ENCODE results near the gene BNIP3.

Gene BNIP3

DNA sequence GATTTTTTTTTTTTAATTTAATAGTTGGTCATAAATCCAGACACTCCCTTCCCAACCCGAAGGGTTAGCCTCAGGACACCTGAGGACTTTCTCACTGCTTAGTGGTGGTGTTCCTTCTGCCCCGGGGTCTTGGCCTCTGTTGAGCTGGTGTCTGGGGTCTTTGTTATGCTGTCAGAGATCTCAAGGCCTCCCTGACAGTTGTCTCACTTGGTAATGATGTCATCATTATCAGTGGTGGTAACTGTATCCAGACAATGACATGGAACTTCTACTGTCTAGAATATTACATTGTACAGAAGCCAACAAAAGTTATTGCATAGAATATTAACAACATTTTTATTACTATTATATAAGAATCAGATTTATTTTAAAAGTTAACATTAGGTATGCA lies 48.0 kb downstream of the BNIP3 start:
- Histone ChIP-seq H3K27me3 (ENCODE audit: insufficient read depth, low read depth, severe bottlenecking) (no peaks in the 10 kb centered on the region), H3K4me3 (ENCODE audit: low read depth, low read length) (no peak overlapping the region), H3K36me3 (peaks cover 20% of the 10 kb centered on the region), H3K27ac (no peak overlapping the region), H3K9me3 (ENCODE audit: severe bottlenecking) (no peaks in the 10 kb centered on the region)
- TF ChIP-seq, protein P1, sequence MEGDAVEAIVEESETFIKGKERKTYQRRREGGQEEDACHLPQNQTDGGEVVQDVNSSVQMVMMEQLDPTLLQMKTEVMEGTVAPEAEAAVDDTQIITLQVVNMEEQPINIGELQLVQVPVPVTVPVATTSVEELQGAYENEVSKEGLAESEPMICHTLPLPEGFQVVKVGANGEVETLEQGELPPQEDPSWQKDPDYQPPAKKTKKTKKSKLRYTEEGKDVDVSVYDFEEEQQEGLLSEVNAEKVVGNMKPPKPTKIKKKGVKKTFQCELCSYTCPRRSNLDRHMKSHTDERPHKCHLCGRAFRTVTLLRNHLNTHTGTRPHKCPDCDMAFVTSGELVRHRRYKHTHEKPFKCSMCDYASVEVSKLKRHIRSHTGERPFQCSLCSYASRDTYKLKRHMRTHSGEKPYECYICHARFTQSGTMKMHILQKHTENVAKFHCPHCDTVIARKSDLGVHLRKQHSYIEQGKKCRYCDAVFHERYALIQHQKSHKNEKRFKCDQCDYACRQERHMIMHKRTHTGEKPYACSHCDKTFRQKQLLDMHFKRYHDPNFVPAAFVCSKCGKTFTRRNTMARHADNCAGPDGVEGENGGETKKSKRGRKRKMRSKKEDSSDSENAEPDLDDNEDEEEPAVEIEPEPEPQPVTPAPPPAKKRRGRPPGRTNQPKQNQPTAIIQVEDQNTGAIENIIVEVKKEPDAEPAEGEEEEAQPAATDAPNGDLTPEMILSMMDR (IDR thresholded peaks at IDR 0.05; ENCODE audit: low read depth, low read length) = no peak
- DNase-seq = no peak

DNA sequence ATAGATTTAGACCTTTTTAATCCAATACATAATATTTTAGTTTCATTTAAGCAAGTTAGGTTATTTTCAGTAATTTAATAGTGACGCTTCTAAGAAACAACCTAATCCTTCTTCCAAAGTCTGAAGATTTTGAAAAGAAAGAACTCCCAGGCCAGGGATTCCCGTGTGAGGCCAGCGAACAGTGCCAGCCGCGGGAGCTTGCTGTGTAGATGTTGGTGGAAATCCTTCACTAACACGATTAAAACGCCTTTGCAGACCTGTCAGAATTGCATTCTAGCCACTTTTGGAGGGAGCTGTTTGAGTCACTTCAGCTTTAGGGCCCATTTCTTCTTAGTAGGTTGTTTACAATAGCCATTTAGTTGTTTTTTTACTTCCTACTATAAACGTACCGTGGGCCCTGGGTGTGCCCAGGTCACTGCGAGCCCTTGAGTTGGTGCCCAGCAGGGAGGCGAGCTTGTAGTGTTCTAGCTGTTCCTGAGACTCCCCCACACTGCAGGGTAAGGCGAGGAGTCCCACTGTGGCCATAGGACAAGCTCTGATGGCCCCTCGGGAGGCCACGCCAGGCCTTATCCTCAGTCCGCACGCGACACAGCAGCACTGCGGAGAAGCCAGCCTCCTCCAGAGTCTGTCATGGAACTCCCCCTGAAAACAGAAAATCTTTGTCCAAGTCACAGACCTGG lies 48.6 kb downstream of the BNIP3 start:
- TF ChIP-seq, protein P1 (IDR thresholded peaks at IDR 0.05; ENCODE audit: low read depth, low read length) = no peak
- DNase-seq = no peak
- no peak overlapping the region for H3K27ac ChIP-seq
- H3K4me3 ChIP-seq (ENCODE audit: low read depth, low read length) = no peak overlapping the region
- H3K9me3 ChIP-seq (ENCODE audit: severe bottlenecking) = no peaks in the 10 kb centered on the region
- H3K27me3 ChIP-seq (ENCODE audit: insufficient read depth, low read depth, severe bottlenecking) = no peaks in the 10 kb centered on the region
- peaks cover 14% of the 10 kb centered on the region; the same call in 1 of the 2 replicates for H3K36me3 ChIP-seq

GRCh38 chr10:131931981-131932380 lies 49.7 kb downstream of the BNIP3 start:
- H3K9me3 ChIP-seq (ENCODE audit: severe bottlenecking) = no peaks in the 10 kb centered on the region
- DNase-seq = no peak
- H3K27ac ChIP-seq = no peak overlapping the region
- no peak overlapping the region for H3K4me3 ChIP-seq (ENCODE audit: low read depth, low read length)
- peaks cover 11% of the 10 kb centered on the region; the same call in 1 of the 2 replicates for H3K36me3 ChIP-seq
- TF ChIP-seq, protein P1 (IDR thresholded peaks at IDR 0.05; ENCODE audit: low read depth, low read length) = no peak
- no peaks in the 10 kb centered on the region for H3K27me3 ChIP-seq (ENCODE audit: insufficient read depth, low read depth, severe bottlenecking)

- Histone ChIP-seq H3K36me3 (peaks cover 5% of the 10 kb centered on the region; the same call in 1 of the 2 replicates), H3K27ac (no peak overlapping the region), H3K4me3 (ENCODE audit: low read depth, low read length) (no peak overlapping the region), H3K27me3 (ENCODE audit: insufficient read depth, low read depth, severe bottlenecking) (no peaks in the 10 kb centered on the region), H3K9me3 (ENCODE audit: severe bottlenecking) (no peaks in the 10 kb centered on the region)
- no peak for DNase-seq
- TF ChIP-seq, protein P1 (IDR thresholded peaks at IDR 0.05; ENCODE audit: low read depth, low read length) = no peak
Measured at GRCh38 chr10:131930586-131931330, 51.0 kb downstream of the BNIP3 start.

DNA sequence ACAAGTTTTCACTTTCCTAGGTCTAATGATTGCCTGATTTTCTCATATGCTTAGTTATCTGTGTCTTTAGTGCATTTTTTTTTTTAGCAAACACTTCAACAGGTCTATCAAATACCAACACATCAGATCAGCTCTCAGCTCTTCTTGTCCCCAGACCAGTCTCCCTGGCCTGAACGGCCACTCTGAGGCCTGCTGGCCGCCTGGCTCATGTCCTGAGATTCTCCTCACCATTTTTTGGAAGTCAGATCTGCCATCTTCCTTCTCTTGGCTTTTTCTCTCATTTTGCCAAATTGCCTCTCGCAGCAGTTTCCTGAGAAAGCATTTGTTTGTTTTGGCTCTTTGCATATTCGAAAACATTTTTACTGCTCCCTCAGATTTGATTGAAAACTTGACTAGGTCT lies 51.6 kb downstream of the BNIP3 start:
- Histone ChIP-seq H3K4me3 (ENCODE audit: low read depth, low read length) (no peak overlapping the region), H3K9me3 (ENCODE audit: severe bottlenecking) (no peaks in the 10 kb centered on the region), H3K36me3 (peaks cover 5% of the 10 kb centered on the region; the same call in 1 of the 2 replicates), H3K27me3 (ENCODE audit: insufficient read depth, low read depth, severe bottlenecking) (no peaks in the 10 kb centered on the region), H3K27ac (no peak overlapping the region)
- DNase-seq = no peak
- TF ChIP-seq, protein P1 (IDR thresholded peaks at IDR 0.05; ENCODE audit: low read depth, low read length) = no peak
